ENCODE measurements around the gene ZNF646.

DNA sequence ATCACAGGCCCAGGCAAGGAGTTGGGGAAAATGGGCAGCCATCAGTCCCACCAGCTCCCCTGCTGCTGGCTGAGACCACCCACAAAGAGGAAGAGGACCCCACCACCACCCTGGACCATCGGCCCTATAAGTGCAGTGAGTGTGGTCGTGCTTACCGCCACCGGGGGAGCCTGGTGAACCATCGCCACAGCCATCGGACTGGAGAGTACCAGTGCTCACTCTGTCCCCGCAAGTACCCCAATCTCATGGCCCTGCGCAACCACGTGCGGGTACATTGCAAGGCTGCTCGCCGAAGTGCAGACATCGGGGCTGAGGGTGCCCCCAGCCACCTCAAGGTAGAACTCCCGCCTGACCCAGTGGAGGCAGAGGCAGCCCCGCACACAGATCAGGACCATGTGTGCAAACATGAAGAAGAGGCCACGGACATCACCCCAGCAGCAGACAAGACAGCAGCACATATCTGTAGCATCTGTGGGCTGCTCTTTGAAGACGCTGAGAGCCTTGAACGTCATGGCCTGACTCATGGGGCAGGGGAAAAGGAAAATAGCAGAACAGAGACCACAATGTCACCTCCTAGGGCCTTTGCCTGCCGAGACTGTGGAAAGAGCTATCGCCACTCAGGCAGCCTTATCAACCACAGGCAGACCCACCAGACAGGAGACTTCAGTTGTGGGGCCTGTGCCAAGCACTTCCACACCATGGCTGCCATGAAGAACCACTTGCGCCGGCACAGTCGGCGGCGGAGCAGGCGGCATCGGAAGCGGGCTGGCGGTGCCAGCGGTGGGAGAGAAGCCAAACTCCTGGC is 3.6 kb downstream of the ZNF646 start:
- TF ChIP-seq, protein P1, sequence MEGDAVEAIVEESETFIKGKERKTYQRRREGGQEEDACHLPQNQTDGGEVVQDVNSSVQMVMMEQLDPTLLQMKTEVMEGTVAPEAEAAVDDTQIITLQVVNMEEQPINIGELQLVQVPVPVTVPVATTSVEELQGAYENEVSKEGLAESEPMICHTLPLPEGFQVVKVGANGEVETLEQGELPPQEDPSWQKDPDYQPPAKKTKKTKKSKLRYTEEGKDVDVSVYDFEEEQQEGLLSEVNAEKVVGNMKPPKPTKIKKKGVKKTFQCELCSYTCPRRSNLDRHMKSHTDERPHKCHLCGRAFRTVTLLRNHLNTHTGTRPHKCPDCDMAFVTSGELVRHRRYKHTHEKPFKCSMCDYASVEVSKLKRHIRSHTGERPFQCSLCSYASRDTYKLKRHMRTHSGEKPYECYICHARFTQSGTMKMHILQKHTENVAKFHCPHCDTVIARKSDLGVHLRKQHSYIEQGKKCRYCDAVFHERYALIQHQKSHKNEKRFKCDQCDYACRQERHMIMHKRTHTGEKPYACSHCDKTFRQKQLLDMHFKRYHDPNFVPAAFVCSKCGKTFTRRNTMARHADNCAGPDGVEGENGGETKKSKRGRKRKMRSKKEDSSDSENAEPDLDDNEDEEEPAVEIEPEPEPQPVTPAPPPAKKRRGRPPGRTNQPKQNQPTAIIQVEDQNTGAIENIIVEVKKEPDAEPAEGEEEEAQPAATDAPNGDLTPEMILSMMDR (IDR thresholded peaks at IDR 0.05; ENCODE audit: insufficient read depth, low read length), result no peak
- TF ChIP-seq POLR2AphosphoS5 (IDR thresholded peaks at IDR 0.05; ENCODE audit: low read depth), result no peak
- TF ChIP-seq, protein P2, sequence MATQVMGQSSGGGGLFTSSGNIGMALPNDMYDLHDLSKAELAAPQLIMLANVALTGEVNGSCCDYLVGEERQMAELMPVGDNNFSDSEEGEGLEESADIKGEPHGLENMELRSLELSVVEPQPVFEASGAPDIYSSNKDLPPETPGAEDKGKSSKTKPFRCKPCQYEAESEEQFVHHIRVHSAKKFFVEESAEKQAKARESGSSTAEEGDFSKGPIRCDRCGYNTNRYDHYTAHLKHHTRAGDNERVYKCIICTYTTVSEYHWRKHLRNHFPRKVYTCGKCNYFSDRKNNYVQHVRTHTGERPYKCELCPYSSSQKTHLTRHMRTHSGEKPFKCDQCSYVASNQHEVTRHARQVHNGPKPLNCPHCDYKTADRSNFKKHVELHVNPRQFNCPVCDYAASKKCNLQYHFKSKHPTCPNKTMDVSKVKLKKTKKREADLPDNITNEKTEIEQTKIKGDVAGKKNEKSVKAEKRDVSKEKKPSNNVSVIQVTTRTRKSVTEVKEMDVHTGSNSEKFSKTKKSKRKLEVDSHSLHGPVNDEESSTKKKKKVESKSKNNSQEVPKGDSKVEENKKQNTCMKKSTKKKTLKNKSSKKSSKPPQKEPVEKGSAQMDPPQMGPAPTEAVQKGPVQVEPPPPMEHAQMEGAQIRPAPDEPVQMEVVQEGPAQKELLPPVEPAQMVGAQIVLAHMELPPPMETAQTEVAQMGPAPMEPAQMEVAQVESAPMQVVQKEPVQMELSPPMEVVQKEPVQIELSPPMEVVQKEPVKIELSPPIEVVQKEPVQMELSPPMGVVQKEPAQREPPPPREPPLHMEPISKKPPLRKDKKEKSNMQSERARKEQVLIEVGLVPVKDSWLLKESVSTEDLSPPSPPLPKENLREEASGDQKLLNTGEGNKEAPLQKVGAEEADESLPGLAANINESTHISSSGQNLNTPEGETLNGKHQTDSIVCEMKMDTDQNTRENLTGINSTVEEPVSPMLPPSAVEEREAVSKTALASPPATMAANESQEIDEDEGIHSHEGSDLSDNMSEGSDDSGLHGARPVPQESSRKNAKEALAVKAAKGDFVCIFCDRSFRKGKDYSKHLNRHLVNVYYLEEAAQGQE (IDR thresholded peaks at IDR 0.05; ENCODE audit: insufficient replicate concordance, low read depth), result no peak
